HEK293T (cell line): Measurements from ENCODE around the gene CD2.

Experiments
- CTCF ChIA-PET: fragments of 350-600 bp; formaldehyde crosslinking; extraction: SDS; loops from one replicate; lab custom pipeline; 2021; ENCODE audit warnings: antibody characterized with exemption, inconsistent platforms; lab: Yijun Ruan, JAX
- POLR2A ChIA-PET: fragments of 350-600 bp; formaldehyde crosslinking; extraction: SDS; loops from one replicate; lab custom pipeline; 2020; ENCODE audit warnings: antibody characterized with exemption, inconsistent platforms; lab: Yijun Ruan, JAX
- DNase-seq: peaks from one replicate; pipeline ENCODE4 v3.0.0; 2012; ENCODE audit warnings: mixed read lengths; ENCODE audit errors: extremely low spot score
- ARNT ChIP-seq: fragments of 450-650 bp; IDR thresholded peaks from 2 replicates; pipeline ENCODE4 v1.6.1; 2017; ENCODE audit warnings: mild to moderate bottlenecking
- BHLHE40 ChIP-seq: fragments of 450-650 bp; IDR thresholded peaks from 2 replicates; pipeline ENCODE4 v1.6.1; 2016; ENCODE audit warnings: mild to moderate bottlenecking, moderate library complexity, borderline replicate concordance
- CTBP1 ChIP-seq: fragments of 450-650 bp; IDR thresholded peaks from 2 replicates; pipeline ENCODE4 v1.6.1; 2016; ENCODE audit warnings: borderline replicate concordance
- ELF4 ChIP-seq: fragments of 450-650 bp; IDR thresholded peaks from 2 replicates; pipeline ENCODE4 v1.6.1; 2017; ENCODE audit warnings: antibody characterized with exemption
- FOXA1 ChIP-seq: fragments of 450-650 bp; IDR thresholded peaks from 2 replicates; pipeline ENCODE4 v1.6.1; 2016; ENCODE audit warnings: mild to moderate bottlenecking
- FOXK2 ChIP-seq: fragments of 450-650 bp; IDR thresholded peaks from 2 replicates; pipeline ENCODE4 v1.6.1; 2016; ENCODE audit warnings: mild to moderate bottlenecking
- FOXM1 ChIP-seq: fragments of 450-650 bp; IDR thresholded peaks from 2 replicates; pipeline ENCODE4 v1.6.1; 2017; ENCODE audit warnings: mild to moderate bottlenecking, borderline replicate concordance
- HDGF ChIP-seq: fragments of 450-650 bp; IDR thresholded peaks from 2 replicates; pipeline ENCODE4 v1.6.1; 2017; ENCODE audit warnings: antibody characterized with exemption, borderline replicate concordance
- L3MBTL2 ChIP-seq: fragments of 450-650 bp; conservative IDR thresholded peaks from 2 replicates; pipeline ENCODE4 v1.6.1; 2016; ENCODE audit warnings: mild to moderate bottlenecking
- LEF1 ChIP-seq: fragments of 450-650 bp; IDR thresholded peaks from 2 replicates; pipeline ENCODE4 v1.6.1; 2017; ENCODE audit warnings: mild to moderate bottlenecking, borderline replicate concordance
- NFRKB ChIP-seq: fragments of 450-650 bp; IDR thresholded peaks from 2 replicates; pipeline ENCODE4 v1.6.1; 2016; ENCODE audit warnings: mild to moderate bottlenecking, moderate library complexity
- SP1 ChIP-seq: fragments of 450-650 bp; IDR thresholded peaks from 2 replicates; pipeline ENCODE4 v1.6.1; 2017
- SUZ12 ChIP-seq: fragments of 450-650 bp; IDR thresholded peaks from 2 replicates; pipeline ENCODE4 v1.6.1; 2016; ENCODE audit warnings: mild to moderate bottlenecking
- TARDBP ChIP-seq: fragments of 450-650 bp; IDR thresholded peaks from 2 replicates; pipeline ENCODE4 v1.6.1; 2016
- ZNF384 ChIP-seq: fragments of 450-650 bp; IDR thresholded peaks from 2 replicates; pipeline ENCODE4 v1.6.1; 2016
- TF ChIP-seq, protein P1 (sequence below): fragments of 450-650 bp; IDR thresholded peaks from 2 replicates; pipeline ENCODE4 v1.6.1; 2016

The CD2 gene

DNA sequence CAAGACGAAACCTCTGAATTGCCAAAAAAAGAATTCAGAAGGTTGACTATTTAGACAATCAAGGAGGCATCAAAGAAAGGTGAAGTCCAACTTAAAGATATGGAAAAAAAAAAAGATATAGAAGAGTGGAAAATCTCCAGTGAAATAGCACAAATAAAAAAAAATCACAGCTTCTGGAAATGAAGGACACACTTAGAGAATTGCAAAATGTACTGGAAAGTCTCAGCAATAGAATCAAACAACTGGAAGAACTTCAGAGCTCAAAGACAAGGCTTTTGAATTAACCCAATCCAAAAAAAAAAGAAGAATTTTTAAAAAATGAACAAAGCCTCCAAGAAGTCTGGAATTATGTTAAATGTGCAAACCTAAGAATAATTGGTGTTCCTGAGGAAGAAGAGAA lies 31.8 kb downstream of the CD2 start:
- ChIA-PET CTCF (interaction anchor here (0.7 to 1.0 kb wide), 3 partner anchors 19 to 119 kb away, joined by 3 to 6 read pairs (median 5); partner anchors contain the start of gene IGSF3), POLR2A (interaction anchor here (1.3 kb wide), 1 partner anchor 21 kb away, joined by 3 read pairs; no protein-coding TSS in a partner anchor)

DNA sequence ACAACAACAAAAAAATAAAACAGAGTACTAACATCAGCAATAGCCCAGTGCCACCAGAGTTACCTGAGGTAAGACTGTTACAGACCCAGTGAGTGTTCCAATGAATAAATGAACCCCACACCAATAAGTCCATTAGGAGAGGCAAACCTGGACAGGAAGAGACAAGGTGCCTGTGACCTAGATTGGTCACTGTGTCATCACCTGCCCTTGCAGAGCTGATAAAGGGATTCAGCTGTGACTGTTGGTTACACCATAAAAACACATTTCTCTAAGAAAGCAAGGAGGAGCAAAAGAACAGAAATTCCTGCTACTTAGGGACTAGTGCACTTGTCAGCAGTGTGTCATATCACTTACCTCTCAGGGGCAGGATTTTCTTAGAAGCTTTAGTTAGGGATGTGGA lies 37.5 kb downstream of the CD2 start:
- ChIA-PET CTCF (interaction anchor here (0.7 to 1.3 kb wide), 2 partner anchors 28 to 642 kb away, joined by 3 to 4 read pairs; no protein-coding TSS in a partner anchor), POLR2A (no interaction called here)
- DNase-seq, result no peak
- no peak for TF ChIP-seq HDGF
- TF ChIP-seq, protein P1, sequence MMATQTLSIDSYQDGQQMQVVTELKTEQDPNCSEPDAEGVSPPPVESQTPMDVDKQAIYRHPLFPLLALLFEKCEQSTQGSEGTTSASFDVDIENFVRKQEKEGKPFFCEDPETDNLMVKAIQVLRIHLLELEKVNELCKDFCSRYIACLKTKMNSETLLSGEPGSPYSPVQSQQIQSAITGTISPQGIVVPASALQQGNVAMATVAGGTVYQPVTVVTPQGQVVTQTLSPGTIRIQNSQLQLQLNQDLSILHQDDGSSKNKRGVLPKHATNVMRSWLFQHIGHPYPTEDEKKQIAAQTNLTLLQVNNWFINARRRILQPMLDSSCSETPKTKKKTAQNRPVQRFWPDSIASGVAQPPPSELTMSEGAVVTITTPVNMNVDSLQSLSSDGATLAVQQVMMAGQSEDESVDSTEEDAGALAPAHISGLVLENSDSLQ, result no peak
- TF ChIP-seq LEF1, result no peak
- TF ChIP-seq NFRKB, result no peak
- TF ChIP-seq SP1, result no peak
- no peak for TF ChIP-seq ELF4
- no peak for TF ChIP-seq BHLHE40
- no peak for TF ChIP-seq CTBP1
- TF ChIP-seq L3MBTL2, result no peak
- no peak for TF ChIP-seq TARDBP
- no peak for TF ChIP-seq ARNT
- TF ChIP-seq FOXK2, result no peak
- TF ChIP-seq FOXM1, result no peak
- no peak for TF ChIP-seq FOXA1
- no peak for TF ChIP-seq ZNF384

More for the DNA sequence above, 31.8 kb downstream of the CD2 start:
- TF ChIP-seq FOXK2, result no peak
- TF ChIP-seq, protein P1, result no peak
- TF ChIP-seq NFRKB, result no peak
- no peak for TF ChIP-seq L3MBTL2
- no peak for TF ChIP-seq BHLHE40
- TF ChIP-seq TARDBP, result no peak
- no peak for TF ChIP-seq ELF4
- no peak for TF ChIP-seq ARNT
- no peak for TF ChIP-seq SUZ12
- no peak for TF ChIP-seq HDGF
- no peak for TF ChIP-seq ZNF384
- TF ChIP-seq LEF1, result no peak
- TF ChIP-seq CTBP1, result no peak
- TF ChIP-seq SP1, result no peak
- no peak for TF ChIP-seq FOXM1
- TF ChIP-seq FOXA1, result no peak
- DNase-seq, result no peak

DNA sequence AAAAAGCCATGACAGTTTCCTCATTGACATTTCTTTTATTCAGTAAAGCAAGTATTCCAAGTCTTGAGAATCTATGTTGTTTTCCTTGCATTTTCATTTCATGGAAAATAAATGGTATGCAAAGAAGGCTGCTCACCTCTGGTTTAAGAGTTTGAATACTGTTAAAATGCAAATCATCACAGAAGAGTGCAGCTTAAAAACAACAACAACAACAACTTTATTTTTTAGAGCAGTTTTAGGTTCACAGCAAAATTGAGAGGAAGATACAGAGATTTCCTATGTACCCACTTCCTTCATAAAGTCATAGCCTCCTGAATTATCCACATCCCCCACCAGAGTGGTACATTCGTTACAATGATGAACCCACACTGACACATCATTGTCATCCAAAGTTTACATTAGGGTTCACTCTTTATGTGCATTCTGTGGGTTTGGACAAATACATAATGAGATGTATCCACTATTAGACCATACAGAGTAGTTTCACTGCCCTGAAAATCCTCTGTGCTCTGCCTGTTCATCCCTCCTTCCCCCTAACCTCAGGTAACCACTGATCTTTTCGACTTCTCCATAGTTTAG lies 39.2 kb downstream of the CD2 start:
- TF ChIP-seq HDGF, result no peak
- no peak for TF ChIP-seq LEF1
- CTCF ChIA-PET, result interaction anchor here (0.6 to 1.2 kb wide), 2 partner anchors 12 to 29 kb away, joined by 3 to 5 read pairs; no protein-coding TSS in a partner anchor
- DNase-seq, result no peak
- POLR2A ChIA-PET, result interaction anchor here (1.2 kb wide), 1 partner anchor 267 kb away, joined by 3 read pairs; the partner anchor contains the start of gene TTF2

DNA sequence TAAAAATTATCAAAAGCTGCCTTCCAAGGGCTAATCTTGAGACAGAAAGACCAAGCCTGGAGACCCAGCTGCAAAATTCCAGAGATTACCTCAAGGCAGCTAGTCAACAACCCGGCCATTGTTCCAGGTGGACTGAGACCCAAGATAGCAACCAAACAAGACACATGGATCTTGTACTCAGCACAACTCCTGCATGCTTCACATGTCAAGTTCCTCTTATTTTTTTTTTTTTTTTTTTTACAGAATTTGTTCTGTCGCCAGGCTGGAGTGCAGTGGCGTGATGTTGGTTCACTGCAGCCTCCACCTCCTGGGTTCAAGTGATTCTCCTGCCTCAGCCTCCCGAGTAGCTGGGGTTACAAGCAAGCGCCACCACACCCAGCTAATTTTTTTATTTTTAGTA lies 40.1 kb downstream of the CD2 start:
- DNase-seq, result no peak
- TF ChIP-seq, protein P1, result no peak
- no peak for TF ChIP-seq ZNF384
- TF ChIP-seq BHLHE40, result no peak
- CTCF ChIA-PET, result interaction anchor here (0.6 to 1.4 kb wide), 2 partner anchors 13 to 23 kb away, joined by 3 to 5 read pairs; no protein-coding TSS in a partner anchor
- POLR2A ChIA-PET, result no interaction called here

DNA sequence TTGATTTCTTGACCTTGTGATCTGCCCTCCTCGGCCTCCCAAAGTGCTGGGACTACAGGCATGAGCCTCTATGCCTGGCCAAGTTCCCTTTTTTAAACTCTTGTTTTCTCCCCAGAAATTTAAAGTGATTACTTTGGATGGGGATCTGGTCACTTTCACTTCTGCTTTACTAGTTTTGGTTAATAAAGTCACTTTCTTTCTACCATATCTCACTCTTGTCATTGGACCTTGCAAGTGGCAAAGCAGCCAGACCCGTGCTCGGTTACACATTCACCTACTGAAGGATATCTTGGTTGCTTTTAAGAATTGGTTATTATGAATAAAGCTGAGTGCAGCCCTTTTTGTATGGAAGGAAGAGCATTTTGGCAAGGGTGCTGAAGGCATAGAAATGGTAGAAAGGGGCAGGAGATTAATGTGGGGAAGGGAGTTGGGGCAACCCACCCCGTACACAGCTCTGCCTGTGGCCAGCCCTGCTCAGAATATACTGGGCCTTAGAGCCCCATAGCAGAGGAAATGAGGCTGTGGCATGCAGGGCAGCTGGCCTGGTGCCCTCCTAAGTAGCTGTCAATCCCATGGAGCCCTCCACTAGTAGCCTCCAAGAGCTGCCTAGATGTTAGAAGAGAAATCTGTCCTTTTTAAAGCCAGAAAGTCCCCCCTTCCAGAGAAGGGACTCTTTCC lies 40.7 kb downstream of the CD2 start:
- TF ChIP-seq BHLHE40, result no peak
- no peak for TF ChIP-seq CTBP1
- no peak for TF ChIP-seq SP1
- POLR2A ChIA-PET, result no interaction called here
- CTCF ChIA-PET, result interaction anchor here (0.6 to 1.4 kb wide), 2 partner anchors 23 to 490 kb away, joined by 3 read pairs; no protein-coding TSS in a partner anchor
- DNase-seq, result no peak

DNA sequence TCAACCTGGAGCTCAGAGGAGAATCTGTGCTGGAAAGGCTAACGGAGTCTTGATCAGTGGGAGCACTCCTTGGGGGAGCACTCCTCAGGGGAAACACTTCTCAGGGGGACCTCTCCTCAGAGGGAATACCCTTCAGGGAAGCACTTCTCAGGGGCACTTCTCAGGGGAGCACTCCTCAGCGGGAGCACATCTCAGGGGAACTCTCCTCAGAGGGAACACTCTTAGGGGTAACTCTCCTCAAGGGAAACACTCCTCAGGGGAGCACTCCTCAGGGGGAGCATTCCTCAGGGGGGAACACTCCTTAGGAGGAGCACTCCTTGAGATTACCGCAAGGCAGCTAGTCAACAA lies 41.2 kb downstream of the CD2 start:
- ChIA-PET POLR2A (no interaction called here), CTCF (interaction anchor here (0.6 to 1.4 kb wide), 2 partner anchors 22 to 490 kb away, joined by 3 read pairs; no protein-coding TSS in a partner anchor)
- no peak for DNase-seq
- TF ChIP-seq BHLHE40 (no peak), HDGF (no peak), FOXM1 (no peak), L3MBTL2 (no peak), TARDBP (no peak), FOXA1 (no peak), SP1 (no peak), SUZ12 (no peak), NFRKB (no peak), CTBP1 (no peak), FOXK2 (no peak), ARNT (no peak), ELF4 (no peak)

DNA sequence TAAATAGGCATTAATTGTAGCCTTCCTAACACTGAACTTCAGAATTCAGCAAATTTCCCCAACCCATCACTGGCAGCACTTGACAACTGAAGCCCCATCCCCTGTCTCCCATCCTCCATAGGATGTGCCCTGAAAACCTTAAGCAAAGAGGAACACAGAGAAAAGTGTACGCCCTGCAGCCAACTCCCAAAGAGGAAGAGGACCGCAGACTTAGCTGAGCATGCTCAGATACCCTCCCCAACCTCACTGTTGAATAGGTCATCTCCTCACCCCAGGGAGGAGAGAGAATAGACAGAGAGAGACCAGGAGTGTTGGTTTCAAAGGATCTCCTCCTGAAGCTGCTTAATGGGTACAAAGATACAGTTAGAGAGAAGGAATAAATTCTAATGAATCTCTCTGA lies 50.5 kb downstream of the CD2 start:
- TF ChIP-seq L3MBTL2, result no peak
- TF ChIP-seq FOXK2, result no peak
- no peak for TF ChIP-seq SP1
- TF ChIP-seq ZNF384, result no peak
- no peak for TF ChIP-seq ARNT
- TF ChIP-seq, protein P1, result no peak
- TF ChIP-seq NFRKB, result no peak
- TF ChIP-seq SUZ12, result no peak
- no peak for TF ChIP-seq TARDBP
- no peak for TF ChIP-seq FOXM1
- no peak for TF ChIP-seq LEF1
- ChIA-PET CTCF (interaction anchor here (0.6 to 0.7 kb wide), 2 partner anchors 18 to 95 kb away, joined by 4 to 6 read pairs; no protein-coding TSS in a partner anchor), POLR2A (no interaction called here)
- DNase-seq, result no peak
